Fibroblast of lung (primary cell): ENCODE results near the gene NHERF2. TPM values are rescaled to one million over a fixed set of nuclear protein-coding genes. Genes with fewer than 3 reads are reported as not detected.

ENCODE experiments used
- DNase-seq, 2 donors: peaks; one replicate each; pipeline versions ENCODE4 v3.0.0 to v3.0.0-alpha.2; 2010; ENCODE audit warnings: low read depth in 2 of 2
- H2AFZ ChIP-seq: 2 replicates; pipeline ENCODE4 v1.5.1; 2012; ENCODE audit warnings: low read length, control low read depth, inconsistent platforms
- H3K27ac ChIP-seq: 2 replicates; pipeline ENCODE4 v1.5.1; 2011; ENCODE audit warnings: low read length, control low read depth; ENCODE audit not compliant: insufficient read depth
- H3K27me3 ChIP-seq: 2 replicates; pipeline ENCODE4 v1.5.1; 2011; ENCODE audit warnings: mild to moderate bottlenecking, low read length; ENCODE audit not compliant: control insufficient read depth, insufficient read depth
- H3K36me3 ChIP-seq: 2 replicates; pipeline ENCODE4 v1.5.1; 2011; ENCODE audit warnings: low read length; ENCODE audit not compliant: control insufficient read depth, insufficient read depth
- H3K4me1 ChIP-seq: 2 replicates; pipeline ENCODE4 v1.5.1; 2011; ENCODE audit warnings: low read length; ENCODE audit not compliant: control insufficient read depth, insufficient read depth; ENCODE audit errors: extremely low read depth
- H3K4me2 ChIP-seq: 2 replicates; pipeline ENCODE4 v1.5.1; 2011; ENCODE audit warnings: low read length, control low read depth; ENCODE audit not compliant: insufficient read depth; ENCODE audit errors: extremely low read depth
- H3K4me3 ChIP-seq, 4 experiments: fragments of 200-600 bp in 1 of 4; sonication (generic) in 1 of 4; replicated peaks in 1 of 4; 2 replicates each; pipeline ENCODE4 v1.5.1; 2011 to 2016; ENCODE audit warnings: low read length in 4 of 4, low read depth in 3 of 4, mild to moderate bottlenecking in 3 of 4, control low read depth in 2 of 4, inconsistent platforms in 1 of 4, mixed read lengths in 1 of 4; ENCODE audit not compliant: insufficient read depth in 1 of 4; ENCODE audit errors: control extremely low read depth in 1 of 4
- H3K79me2 ChIP-seq: 2 replicates; pipeline ENCODE4 v1.5.1; 2012; ENCODE audit warnings: mild to moderate bottlenecking, low read length, inconsistent platforms; ENCODE audit not compliant: control insufficient read depth, insufficient read depth
- H3K9ac ChIP-seq: 2 replicates; pipeline ENCODE4 v1.5.1; 2011; ENCODE audit warnings: mild to moderate bottlenecking, low read length, control low read depth; ENCODE audit not compliant: insufficient read depth
- H3K9me3 ChIP-seq: 2 replicates; pipeline ENCODE4 v1.5.1; 2012; ENCODE audit warnings: low read depth, low read length; ENCODE audit not compliant: control insufficient read depth, insufficient read depth
- H4K20me1 ChIP-seq: 2 replicates; pipeline ENCODE4 v1.5.1; 2011; ENCODE audit warnings: low read length; ENCODE audit not compliant: control insufficient read depth, insufficient read depth; ENCODE audit errors: extremely low read depth
- CTCF ChIP-seq, 2 donors: IDR thresholded peaks in 1 of 2; conservative IDR thresholded peaks in 1 of 2; 1 replicate in 1 of 2; 2 replicates in 1 of 2; pipeline ENCODE4 v1.5.1; 2011 to 2012; ENCODE audit warnings: low read length in 2 of 2, control low read depth in 1 of 2, inconsistent platforms in 1 of 2, low read depth in 1 of 2, mild to moderate bottlenecking in 1 of 2
- EZH2 ChIP-seq: IDR thresholded peaks from 2 replicates; pipeline ENCODE4 v1.5.1; 2012; ENCODE audit warnings: low read length, control low read depth, mild to moderate bottlenecking; ENCODE audit errors: missing control alignments
- polyA plus RNA-seq, 2 donors: library from polyadenylated mRNA; depleted of rRNA in 1 of 2; stranded (reverse) in 1 of 2; unstranded in 1 of 2; fragments of >200 nt; gene quantifications; 2 replicates each; pipeline ENCODE4 v1.2.1, GENCODE V29; 2011 to 2012; ENCODE audit warnings: missing spikeins in 1 of 2
- total RNA-seq: library from RNA; depleted of rRNA; stranded (reverse); fragments of >200 nt; gene quantifications from 2 replicates; pipeline ENCODE4 v1.2.1, GENCODE V29; 2014

Gene NHERF2
- total and polyA plus RNA-seq, 2 donors (not counting 1 experiment from before 2014, with no cell fraction given) = 21.5 to 38.0 TPM

GRCh38 chr16:2081201-2082084 is 54.7 kb downstream of the NHERF2 start:
- Histone ChIP-seq H3K9me3 (no peaks in the 10 kb centered on the region), H3K4me1 (peaks cover 6% of the 10 kb centered on the region), H3K27me3 (no peaks in the 10 kb centered on the region), H2AFZ (no peak overlapping the region), H3K36me3 (peaks cover 57% of the 10 kb centered on the region), H4K20me1 (no peaks in the 10 kb centered on the region), H3K4me3 (no peak overlapping the region), H3K79me2 (no peaks in the 10 kb centered on the region), H3K9ac (no peak overlapping the region), H3K27ac (no peak overlapping the region), H3K4me2 (no peak overlapping the region)
- DNase-seq = no peak
- TF ChIP-seq CTCF (conservative IDR thresholded peaks at IDR 0.05 in 1 of 2, IDR thresholded peaks at IDR 0.05 in 1 of 2; ENCODE audit: low read depth in 1 of 2, low read length in 2 of 2) (no peak), EZH2 (no peak)

GRCh38 chr16:2082171-2082982 is 55.7 kb downstream of the NHERF2 start:
- peak in 1 of 2 donors; percentile 73 for DNase-seq
- Histone ChIP-seq H3K27me3 (no peaks in the 10 kb centered on the region), H3K9me3 (no peaks in the 10 kb centered on the region), H4K20me1 (no peaks in the 10 kb centered on the region), H3K27ac (no peak overlapping the region), H3K79me2 (no peaks in the 10 kb centered on the region), H3K4me3 (no peak overlapping the region), H3K9ac (no peak overlapping the region), H3K36me3 (peaks cover 59% of the 10 kb centered on the region), H3K4me2 (no peak overlapping the region), H2AFZ (no peak overlapping the region), H3K4me1 (peaks cover 6% of the 10 kb centered on the region)
- TF ChIP-seq EZH2 = no peak
- TF ChIP-seq CTCF (conservative IDR thresholded peaks at IDR 0.05 in 1 of 2, IDR thresholded peaks at IDR 0.05 in 1 of 2; ENCODE audit: low read depth in 1 of 2, low read length in 2 of 2) = peak in 1 of 2 donors; percentile 16

- H3K36me3 ChIP-seq = peaks cover 65% of the 10 kb centered on the region
Measured at GRCh38 chr16:2082983-2083364, 56.3 kb downstream of the NHERF2 start.

More at GRCh38 chr16:2082983-2083364, 56.3 kb downstream of the NHERF2 start:
- H2AFZ ChIP-seq = no peak overlapping the region
- H3K79me2 ChIP-seq = no peaks in the 10 kb centered on the region
- no peak overlapping the region for H3K9ac ChIP-seq
- H3K9me3 ChIP-seq = no peaks in the 10 kb centered on the region
- no peak overlapping the region for H3K4me2 ChIP-seq
- H3K4me3 ChIP-seq = no peak overlapping the region
- DNase-seq = no peak
- no peak overlapping the region for H3K27ac ChIP-seq
- H3K4me1 ChIP-seq = peaks cover 6% of the 10 kb centered on the region
- H4K20me1 ChIP-seq = no peaks in the 10 kb centered on the region
- H3K27me3 ChIP-seq = no peaks in the 10 kb centered on the region
- no peak for TF ChIP-seq EZH2
